Measurements from ENCODE around the gene SNAP25. TPM values are rescaled to one million over a fixed set of nuclear protein-coding genes. Genes with fewer than 3 reads are reported as not detected.

The SNAP25 gene
- total RNA-seq, 4 donors from 2014 or later: 0.22 to 0.39 TPM; not detected in 2

DNA sequence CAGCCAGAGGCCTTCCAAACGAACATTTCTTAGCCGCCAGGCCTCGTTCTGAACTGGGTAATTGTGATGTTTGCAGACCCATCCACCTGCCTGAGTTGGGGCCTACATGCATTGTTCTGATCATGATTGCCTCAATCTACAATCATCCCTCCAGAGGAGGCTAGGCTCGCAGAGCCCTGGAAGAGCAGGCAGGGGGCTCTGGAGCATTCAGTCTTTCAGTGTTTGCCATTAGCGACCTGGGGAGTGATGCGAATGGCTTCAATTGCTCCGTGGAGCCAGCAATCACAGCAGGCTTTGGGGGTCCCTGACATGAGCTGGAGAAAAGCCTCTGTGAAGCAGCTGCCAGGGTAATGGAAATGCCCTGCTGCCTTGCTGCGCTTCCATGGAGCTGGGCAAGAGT, 22.0 kb downstream of the SNAP25 start:
- H3K4me1 ChIP-seq: no peaks in the 10 kb centered on the region
- 67 to 71% methylated on average over 8 of the region's 8 CpGs for WGBS, 2 donors
- TF ChIP-seq EP300 (IDR thresholded peaks at IDR 0.05) (no peak), POLR2A (IDR thresholded peaks at IDR 0.05) (no peak)
- TF ChIP-seq, protein P1, sequence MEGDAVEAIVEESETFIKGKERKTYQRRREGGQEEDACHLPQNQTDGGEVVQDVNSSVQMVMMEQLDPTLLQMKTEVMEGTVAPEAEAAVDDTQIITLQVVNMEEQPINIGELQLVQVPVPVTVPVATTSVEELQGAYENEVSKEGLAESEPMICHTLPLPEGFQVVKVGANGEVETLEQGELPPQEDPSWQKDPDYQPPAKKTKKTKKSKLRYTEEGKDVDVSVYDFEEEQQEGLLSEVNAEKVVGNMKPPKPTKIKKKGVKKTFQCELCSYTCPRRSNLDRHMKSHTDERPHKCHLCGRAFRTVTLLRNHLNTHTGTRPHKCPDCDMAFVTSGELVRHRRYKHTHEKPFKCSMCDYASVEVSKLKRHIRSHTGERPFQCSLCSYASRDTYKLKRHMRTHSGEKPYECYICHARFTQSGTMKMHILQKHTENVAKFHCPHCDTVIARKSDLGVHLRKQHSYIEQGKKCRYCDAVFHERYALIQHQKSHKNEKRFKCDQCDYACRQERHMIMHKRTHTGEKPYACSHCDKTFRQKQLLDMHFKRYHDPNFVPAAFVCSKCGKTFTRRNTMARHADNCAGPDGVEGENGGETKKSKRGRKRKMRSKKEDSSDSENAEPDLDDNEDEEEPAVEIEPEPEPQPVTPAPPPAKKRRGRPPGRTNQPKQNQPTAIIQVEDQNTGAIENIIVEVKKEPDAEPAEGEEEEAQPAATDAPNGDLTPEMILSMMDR (IDR thresholded peaks at IDR 0.05): no peak
- no peak overlapping the region for H3K27ac ChIP-seq
- DNase-seq (ENCODE audit: low spot score in 2 of 2): no peak
- no peaks in the 10 kb centered on the region for H3K9me3 ChIP-seq
- no peaks in the 10 kb centered on the region for H3K27me3 ChIP-seq
- H3K36me3 ChIP-seq: no peaks in the 10 kb centered on the region
- no peak overlapping the region for H3K4me3 ChIP-seq

GRCh38 chr20:10242166-10242565, 23.5 kb downstream of the SNAP25 start:
- Histone ChIP-seq H3K4me1 (no peaks in the 10 kb centered on the region), H3K27me3 (no peaks in the 10 kb centered on the region), H3K27ac (no peak overlapping the region), H3K4me3 (no peak overlapping the region), H3K9me3 (no peaks in the 10 kb centered on the region), H3K36me3 (no peaks in the 10 kb centered on the region)
- no peak for TF ChIP-seq POLR2A (IDR thresholded peaks at IDR 0.05)
- 64 to 77% methylated on average over 2 of the region's 2 CpGs for WGBS, 2 donors
- no peak for DNase-seq (ENCODE audit: low spot score in 2 of 2)

GRCh38 chr20:10247440-10247839, 28.8 kb downstream of the SNAP25 start:
- no peaks in the 10 kb centered on the region for H3K36me3 ChIP-seq
- no peaks in the 10 kb centered on the region for H3K4me1 ChIP-seq
- 91 to 92% methylated on average over 3 of the region's 3 CpGs for WGBS, 2 donors
- H3K4me3 ChIP-seq: no peak overlapping the region
- no peaks in the 10 kb centered on the region for H3K27me3 ChIP-seq
- no peaks in the 10 kb centered on the region for H3K9me3 ChIP-seq
- H3K27ac ChIP-seq: no peak overlapping the region
- no peak for TF ChIP-seq EP300 (IDR thresholded peaks at IDR 0.05)
- TF ChIP-seq, protein P1 (IDR thresholded peaks at IDR 0.05): no peak
- TF ChIP-seq POLR2A (IDR thresholded peaks at IDR 0.05): no peak
- DNase-seq (ENCODE audit: low spot score in 2 of 2): no peak

GRCh38 chr20:10249048-10249770, 30.6 kb downstream of the SNAP25 start:
- Histone ChIP-seq H3K4me1 (no peaks in the 10 kb centered on the region), H3K36me3 (no peaks in the 10 kb centered on the region), H3K9me3 (no peaks in the 10 kb centered on the region), H3K4me3 (no peak overlapping the region), H3K27me3 (no peaks in the 10 kb centered on the region), H3K27ac (no peak overlapping the region)
- TF ChIP-seq EP300 (IDR thresholded peaks at IDR 0.05): no peak
- no peak for DNase-seq (ENCODE audit: low spot score in 2 of 2)
- 72 to 81% methylated on average over 6 of the region's 6 CpGs for WGBS, 2 donors

GRCh38 chr20:10249822-10250221, 31.2 kb downstream of the SNAP25 start:
- Histone ChIP-seq H3K4me3 (no peak overlapping the region), H3K9me3 (no peaks in the 10 kb centered on the region), H3K27ac (no peak overlapping the region), H3K4me1 (no peaks in the 10 kb centered on the region), H3K27me3 (no peaks in the 10 kb centered on the region), H3K36me3 (no peaks in the 10 kb centered on the region)
- TF ChIP-seq, protein P1 (IDR thresholded peaks at IDR 0.05): no peak
- 87 to 88% methylated on average over 2 of the region's 2 CpGs for WGBS, 2 donors
- no peak for DNase-seq (ENCODE audit: low spot score in 2 of 2)

- Histone ChIP-seq H3K4me3 (no peak overlapping the region), H3K27me3 (no peaks in the 10 kb centered on the region), H3K9me3 (no peaks in the 10 kb centered on the region), H3K36me3 (no peaks in the 10 kb centered on the region), H3K4me1 (no peaks in the 10 kb centered on the region), H3K27ac (no peak overlapping the region)
- 94 to 95% methylated on average over 5 of the region's 5 CpGs for WGBS, 2 donors
- TF ChIP-seq POLR2A (IDR thresholded peaks at IDR 0.05): no peak
- no peak for TF ChIP-seq EP300 (IDR thresholded peaks at IDR 0.05)
- TF ChIP-seq, protein P1 (IDR thresholded peaks at IDR 0.05): no peak
- no peak for DNase-seq (ENCODE audit: low spot score in 2 of 2)
Observed at GRCh38 chr20:10250902-10251301, 32.3 kb downstream of the SNAP25 start.
